Natural killer cell (primary cell): ENCODE measurements around the gene DDX27. TPM values are rescaled to one million over a fixed set of nuclear protein-coding genes. Genes with fewer than 3 reads are reported as not detected.

Experiments used
- ATAC-seq, 3 donors: fragments of 150-1000 bp in 2 of 3; fragments of 200-7000 bp in 1 of 3; cut with Tn5 transposase; 1 replicate in 1 of 3; 2 replicates in 2 of 3; pipeline ENCODE4 v1.10.0; 2021; ENCODE audit warnings: mild to moderate bottlenecking in 2 of 3, moderate library complexity in 2 of 3
- DNase-seq, 2 donors: peaks; one replicate each; pipeline versions ENCODE4 v3.0.0 to v3.0.0-alpha.2; 2013 to 2021; ENCODE audit warnings: mixed read lengths in 1 of 2
- H3K27ac ChIP-seq: one replicate; pipeline ENCODE4 v1.5.1; 2013; ENCODE audit warnings: mild to moderate bottlenecking, low read length
- H3K27me3 ChIP-seq: one replicate; pipeline ENCODE4 v1.6.1; 2013; ENCODE audit warnings: low read length; ENCODE audit not compliant: control insufficient read depth, insufficient read depth
- H3K36me3 ChIP-seq: one replicate; pipeline ENCODE4 v1.6.1; 2013; ENCODE audit warnings: low read length; ENCODE audit not compliant: control insufficient read depth, insufficient read depth
- H3K4me1 ChIP-seq: one replicate; pipeline ENCODE4 v1.6.1; 2013; ENCODE audit warnings: low read length; ENCODE audit not compliant: control insufficient read depth, insufficient read depth
- H3K4me3 ChIP-seq: one replicate; pipeline ENCODE4 v1.5.1; 2013; ENCODE audit warnings: low read length
- H3K9me3 ChIP-seq: one replicate; pipeline ENCODE4 v1.6.1; 2013; ENCODE audit warnings: low read length; ENCODE audit not compliant: control insufficient read depth, insufficient read depth
- H3K27ac Mint-ChIP-seq, 2 donors: one replicate each; pipeline ENCODE4 v1.8.0; 2022; ENCODE audit warnings: mild to moderate bottlenecking in 2 of 2, mixed read lengths in 2 of 2, moderate library complexity in 1 of 2
- H3K27me3 Mint-ChIP-seq, 2 donors: one replicate each; pipeline ENCODE4 v1.8.0; 2022; ENCODE audit warnings: low read depth in 2 of 2, mixed read lengths in 2 of 2
- H3K36me3 Mint-ChIP-seq: one replicate; pipeline ENCODE4 v1.8.0; 2022; ENCODE audit warnings: mixed read lengths
- H3K4me1 Mint-ChIP-seq, 2 donors: one replicate each; pipeline ENCODE4 v1.8.0; 2022; ENCODE audit warnings: mixed read lengths in 2 of 2
- H3K4me3 Mint-ChIP-seq: one replicate; pipeline ENCODE4 v1.8.0; 2022; ENCODE audit warnings: mild to moderate bottlenecking, moderate library complexity, mixed read lengths
- H3K9me3 Mint-ChIP-seq, 2 donors: one replicate each; pipeline ENCODE4 v1.8.0; 2022; ENCODE audit warnings: mixed read lengths in 2 of 2
- WGBS: methylation state at CpG from one replicate; pipeline ENCODE4 v1.1.7; 2013; ENCODE audit warnings: missing lambda C conversion rate; ENCODE audit not compliant: insufficient coverage; 5-methylcytosine and 5-hydroxymethylcytosine counted together
- intact Hi-C: fragments of 100-400 bp; cut with micrococcal nuclease; formaldehyde crosslinking; loops from one replicate; pipeline ENCODE4 v1.14.2; 2022
- total RNA-seq, 4 donors: library from RNA; stranded (reverse); fragments of 120-200 nt in 1 of 4; gene quantifications; one replicate each; pipeline versions ENCODE4 v1.2.3 to v1.2.4, GENCODE V29; 2013 to 2022
- TF ChIP-seq, protein P1 (sequence below): fragments of 200-600 bp; IDR thresholded peaks from one replicate; pipeline ENCODE4 v1.8.0; 2022; ENCODE audit warnings: antibody characterized with exemption

DDX27 gene
- total RNA-seq, 3 donors from 2014 or later (not counting 1 experiment from before 2014, with no cell fraction given): 71.5 to 91.3 (median 75.9) TPM

GRCh38 chr20:49280463-49281058, 61.3 kb downstream of the DDX27 start:
- ATAC-seq (no peak), DNase-seq (peak in 1 of 2 donors; percentile 29)
- H3K4me3 ChIP-seq: no peak overlapping the region
- no peaks in the 10 kb centered on the region for H3K27me3 ChIP-seq
- H3K4me3 Mint-ChIP-seq: peak overlapping the region; percentile 97
- H3K27me3 Mint-ChIP-seq: no peaks in the 10 kb centered on the region
- intact Hi-C loops: no loop called here
- peaks cover 90 to 99% of the 10 kb centered on the region in 2 donors for H3K4me1 Mint-ChIP-seq
- peaks cover 62% of the 10 kb centered on the region for H3K36me3 ChIP-seq
- peaks cover 55% of the 10 kb centered on the region for H3K4me1 ChIP-seq
- peaks cover 60% of the 10 kb centered on the region for H3K36me3 Mint-ChIP-seq
- WGBS: 68% methylated on average over 5 of the region's 6 CpGs
- peaks cover 9 to 10% of the 10 kb centered on the region in 2 donors for H3K9me3 Mint-ChIP-seq
- H3K27ac Mint-ChIP-seq: peak overlapping the region; percentile 51 to 95
- peaks cover 41% of the 10 kb centered on the region for H3K9me3 ChIP-seq
- peak overlapping the region; percentile 39 for H3K27ac ChIP-seq
- TF ChIP-seq, protein P1, sequence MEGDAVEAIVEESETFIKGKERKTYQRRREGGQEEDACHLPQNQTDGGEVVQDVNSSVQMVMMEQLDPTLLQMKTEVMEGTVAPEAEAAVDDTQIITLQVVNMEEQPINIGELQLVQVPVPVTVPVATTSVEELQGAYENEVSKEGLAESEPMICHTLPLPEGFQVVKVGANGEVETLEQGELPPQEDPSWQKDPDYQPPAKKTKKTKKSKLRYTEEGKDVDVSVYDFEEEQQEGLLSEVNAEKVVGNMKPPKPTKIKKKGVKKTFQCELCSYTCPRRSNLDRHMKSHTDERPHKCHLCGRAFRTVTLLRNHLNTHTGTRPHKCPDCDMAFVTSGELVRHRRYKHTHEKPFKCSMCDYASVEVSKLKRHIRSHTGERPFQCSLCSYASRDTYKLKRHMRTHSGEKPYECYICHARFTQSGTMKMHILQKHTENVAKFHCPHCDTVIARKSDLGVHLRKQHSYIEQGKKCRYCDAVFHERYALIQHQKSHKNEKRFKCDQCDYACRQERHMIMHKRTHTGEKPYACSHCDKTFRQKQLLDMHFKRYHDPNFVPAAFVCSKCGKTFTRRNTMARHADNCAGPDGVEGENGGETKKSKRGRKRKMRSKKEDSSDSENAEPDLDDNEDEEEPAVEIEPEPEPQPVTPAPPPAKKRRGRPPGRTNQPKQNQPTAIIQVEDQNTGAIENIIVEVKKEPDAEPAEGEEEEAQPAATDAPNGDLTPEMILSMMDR: no peak

- intact Hi-C loops: no loop called here
- 76% methylated on average over 12 of the region's 13 CpGs for WGBS
Measured at GRCh38 chr20:49281059-49281912, 62.1 kb downstream of the DDX27 start.

GRCh38 chr20:49281913-49282467, 62.8 kb downstream of the DDX27 start:
- H3K9me3 ChIP-seq: peaks cover 55% of the 10 kb centered on the region
- no peak overlapping the region for H3K27ac ChIP-seq
- ATAC-seq: no peak
- H3K4me3 ChIP-seq: no peak overlapping the region
- no peaks in the 10 kb centered on the region for H3K27me3 ChIP-seq
- TF ChIP-seq, protein P1: no peak
- Mint-ChIP-seq H3K9me3 (peaks cover 9 to 11% of the 10 kb centered on the region in 2 donors), H3K4me3 (no peak overlapping the region), H3K4me1 (peaks cover 81 to 97% of the 10 kb centered on the region in 2 donors), H3K36me3 (peaks cover 75% of the 10 kb centered on the region), H3K27ac (peak overlapping the region; percentile 79 to 95), H3K27me3 (no peaks in the 10 kb centered on the region)
- H3K4me1 ChIP-seq: peaks cover 46% of the 10 kb centered on the region
- intact Hi-C loops: no loop called here
- WGBS: 75% methylated on average over 8 of the region's 9 CpGs
- H3K36me3 ChIP-seq: peaks cover 75% of the 10 kb centered on the region
- DNase-seq: no peak

More at GRCh38 chr20:49281059-49281912, 62.1 kb downstream of the DDX27 start:
- peak overlapping the region; percentile 40 for H3K4me3 Mint-ChIP-seq
- no peak for ATAC-seq
- Histone ChIP-seq H3K27ac (peak overlapping the region; percentile 39), H3K4me3 (no peak overlapping the region), H3K36me3 (peaks cover 68% of the 10 kb centered on the region), H3K4me1 (peaks cover 53% of the 10 kb centered on the region), H3K9me3 (peaks cover 48% of the 10 kb centered on the region), H3K27me3 (no peaks in the 10 kb centered on the region)
- TF ChIP-seq, protein P1: no peak
- H3K27me3 Mint-ChIP-seq: no peaks in the 10 kb centered on the region
- H3K36me3 Mint-ChIP-seq: peaks cover 68% of the 10 kb centered on the region
- H3K4me1 Mint-ChIP-seq: peaks cover 87 to 99% of the 10 kb centered on the region in 2 donors
- peak overlapping the region; percentile 51 to 95 for H3K27ac Mint-ChIP-seq
- H3K9me3 Mint-ChIP-seq: peaks cover 9 to 11% of the 10 kb centered on the region in 2 donors
- peak in 1 of 2 donors; percentile 38 for DNase-seq
